CD4-positive, alpha-beta T cell (primary cell): ENCODE measurements around the gene ESYT1. TPM values are rescaled to one million over a fixed set of nuclear protein-coding genes. Genes with fewer than 3 reads are reported as not detected.

Source experiments
- ATAC-seq: fragments of 200-7000 bp; cut with Tn5 transposase; one replicate; pipeline ENCODE4 v1.10.0; 2022; ENCODE audit warnings: mild to moderate bottlenecking; ENCODE audit not compliant: poor library complexity
- CTCF ChIA-PET: fragments of 350-600 bp; sonication (Branson Sonifier 250); formaldehyde crosslinking; loops from one replicate; lab custom pipeline; 2021; ENCODE audit warnings: antibody characterized with exemption, inconsistent platforms; lab: Charles Lee
- POLR2A ChIA-PET: fragments of 350-600 bp; sonication (Branson Sonifier 250); formaldehyde crosslinking; loops from one replicate; lab custom pipeline; 2021; ENCODE audit warnings: antibody characterized with exemption, inconsistent platforms; lab: Charles Lee
- DNase-seq, 14 experiments: peaks; one replicate each; pipeline ENCODE4 v3.0.0-alpha.2; 2013 to 2020; ENCODE audit warnings: mixed read lengths in 2 of 14
- H3K27ac ChIP-seq, 2 donors: one replicate each; pipeline versions ENCODE4 v1.5.1 to v1.7.0; 2013; ENCODE audit warnings: low read length in 2 of 2, low read depth in 1 of 2, mild to moderate bottlenecking in 1 of 2
- H3K27me3 ChIP-seq, 2 experiments: 1 replicate in 1 of 2; 2 replicates in 1 of 2; pipeline versions ENCODE4 v1.6.1 to v1.7.0; 2013; ENCODE audit warnings: low read length in 2 of 2, control low read depth in 1 of 2, mild to moderate bottlenecking in 1 of 2, moderate library complexity in 1 of 2; ENCODE audit not compliant: insufficient read depth in 2 of 2, control insufficient read depth in 1 of 2
- H3K36me3 ChIP-seq: one replicate; pipeline ENCODE4 v1.6.1; 2013; ENCODE audit warnings: low read length, control low read depth; ENCODE audit not compliant: insufficient read depth
- H3K4me1 ChIP-seq: one replicate; pipeline ENCODE4 v1.6.1; 2013; ENCODE audit warnings: low read length, control low read depth; ENCODE audit not compliant: insufficient read depth
- H3K4me3 ChIP-seq: one replicate; pipeline ENCODE4 v1.5.1; 2013; ENCODE audit warnings: mild to moderate bottlenecking, low read length, moderate library complexity
- H3K9me3 ChIP-seq, 2 experiments: 1 replicate in 1 of 2; 2 replicates in 1 of 2; pipeline versions ENCODE4 v1.6.1 to v1.7.0; 2013; ENCODE audit warnings: low read length in 2 of 2, mild to moderate bottlenecking in 2 of 2, control low read depth in 1 of 2, moderate library complexity in 1 of 2; ENCODE audit not compliant: control insufficient read depth in 1 of 2, insufficient read depth in 1 of 2
- H3K27ac Mint-ChIP-seq: one replicate; pipeline ENCODE4 v1.8.0; 2020; ENCODE audit warnings: mixed read lengths
- H3K27me3 Mint-ChIP-seq: one replicate; pipeline ENCODE4 v1.8.0; 2021; ENCODE audit warnings: mixed read lengths
- H3K36me3 Mint-ChIP-seq: one replicate; pipeline ENCODE4 v1.8.0; 2021; ENCODE audit warnings: low read depth, mixed read lengths
- H3K4me1 Mint-ChIP-seq: one replicate; pipeline ENCODE4 v1.8.0; 2021; ENCODE audit warnings: low read depth, mixed read lengths
- H3K4me3 Mint-ChIP-seq: one replicate; pipeline ENCODE4 v1.8.0; 2020; ENCODE audit warnings: mild to moderate bottlenecking, mixed read lengths
- H3K9me3 Mint-ChIP-seq: one replicate; pipeline ENCODE4 v1.8.0; 2020; ENCODE audit warnings: mixed read lengths
- intact Hi-C, 2 experiments: fragments of 100-400 bp; cut with DNase I in 1 of 2; cut with micrococcal nuclease in 1 of 2; formaldehyde crosslinking; loops; one replicate each; pipeline versions ENCODE4 v1.15.1 to v1.9.0; 2023 to 2025; cut with DNase I, micrococcal nuclease
- total RNA-seq, 174 experiments: library from RNA in 2 of 174; stranded (reverse) in 2 of 174; gene quantifications; one replicate each; pipeline ENCODE4 v1.2.3 and lab custom pipeline; 2021 to 2026
- TF ChIP-seq, protein P1 (sequence below): fragments of 200-600 bp; IDR thresholded peaks from one replicate; pipeline ENCODE4 v1.8.0; 2022; ENCODE audit warnings: antibody characterized with exemption, mild to moderate bottlenecking

Gene ESYT1
- total RNA-seq, 2 experiments from 2014 or later: 88.5 to 90.3 TPM

- Mint-ChIP-seq H3K36me3 (peaks cover 48% of the 10 kb centered on the region), H3K9me3 (no peaks in the 10 kb centered on the region), H3K27ac (peak overlapping the region; percentile 99), H3K4me3 (peak overlapping the region; percentile 99), H3K4me1 (peaks cover 46% of the 10 kb centered on the region), H3K27me3 (peaks cover 5% of the 10 kb centered on the region)
- POLR2A ChIA-PET: interaction anchor here (0.6 to 4.1 kb wide), 40 partner anchors 9 to 451 kb away, joined by 3 to 116 read pairs (median 5); partner anchors contain the start of genes ANKRD52, CNPY2, COQ10A and ESYT1
- CTCF ChIA-PET: interaction anchor here (0.6 to 4.7 kb wide), 40 partner anchors 9 to 452 kb away, joined by 3 to 138 read pairs (median 5); partner anchors contain the start of genes ANKRD52, CNPY2, ERBB3 and ESYT1
- TF ChIP-seq, protein P1, sequence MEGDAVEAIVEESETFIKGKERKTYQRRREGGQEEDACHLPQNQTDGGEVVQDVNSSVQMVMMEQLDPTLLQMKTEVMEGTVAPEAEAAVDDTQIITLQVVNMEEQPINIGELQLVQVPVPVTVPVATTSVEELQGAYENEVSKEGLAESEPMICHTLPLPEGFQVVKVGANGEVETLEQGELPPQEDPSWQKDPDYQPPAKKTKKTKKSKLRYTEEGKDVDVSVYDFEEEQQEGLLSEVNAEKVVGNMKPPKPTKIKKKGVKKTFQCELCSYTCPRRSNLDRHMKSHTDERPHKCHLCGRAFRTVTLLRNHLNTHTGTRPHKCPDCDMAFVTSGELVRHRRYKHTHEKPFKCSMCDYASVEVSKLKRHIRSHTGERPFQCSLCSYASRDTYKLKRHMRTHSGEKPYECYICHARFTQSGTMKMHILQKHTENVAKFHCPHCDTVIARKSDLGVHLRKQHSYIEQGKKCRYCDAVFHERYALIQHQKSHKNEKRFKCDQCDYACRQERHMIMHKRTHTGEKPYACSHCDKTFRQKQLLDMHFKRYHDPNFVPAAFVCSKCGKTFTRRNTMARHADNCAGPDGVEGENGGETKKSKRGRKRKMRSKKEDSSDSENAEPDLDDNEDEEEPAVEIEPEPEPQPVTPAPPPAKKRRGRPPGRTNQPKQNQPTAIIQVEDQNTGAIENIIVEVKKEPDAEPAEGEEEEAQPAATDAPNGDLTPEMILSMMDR: no peak
- H3K4me1 ChIP-seq: peaks cover 33% of the 10 kb centered on the region
- H3K9me3 ChIP-seq: no peaks in the 10 kb centered on the region
- H3K36me3 ChIP-seq: peaks cover 18% of the 10 kb centered on the region
- intact Hi-C loops: loop anchor here (2.0 to 5.0 kb wide), 9 partner anchors 29 to 448 kb away; partner anchors contain the start of genes MYL6B (in 2 of the 2), ANKRD52 (in 1 of the 2), GDF11 (in 1 of the 2) and ZC3H10 (in 1 of the 2)
- ATAC-seq (peak; percentile 28), DNase-seq (peak; percentile 45 to 89 (median 66))
- peak overlapping the region; percentile 96 for H3K4me3 ChIP-seq
- H3K27me3 ChIP-seq: no peaks in the 10 kb centered on the region
- peak overlapping the region; percentile 87 to 93 for H3K27ac ChIP-seq
Observed at GRCh38 chr12:56189918-56190694, 62.0 kb downstream of the ESYT1 start.

- Mint-ChIP-seq H3K4me3 (peak overlapping the region; percentile 99), H3K4me1 (peaks cover 46% of the 10 kb centered on the region), H3K9me3 (no peaks in the 10 kb centered on the region), H3K36me3 (peaks cover 44% of the 10 kb centered on the region), H3K27ac (peak overlapping the region; percentile 99), H3K27me3 (peaks cover 5% of the 10 kb centered on the region)
- TF ChIP-seq, protein P1: no peak
- ATAC-seq: no peak
- no peak for DNase-seq
- Histone ChIP-seq H3K27ac (peak overlapping the region; percentile 87 to 93), H3K27me3 (no peaks in the 10 kb centered on the region), H3K4me1 (peaks cover 33% of the 10 kb centered on the region), H3K4me3 (peak overlapping the region; percentile 96), H3K36me3 (peaks cover 13% of the 10 kb centered on the region), H3K9me3 (no peaks in the 10 kb centered on the region)
- intact Hi-C loops: loop anchor here in 1 of 2 experiments (1.0 to 2.0 kb wide), 4 partner anchors 34 to 144 kb away; partner anchors contain the start of genes ANKRD52 and NABP2
- ChIA-PET CTCF (interaction anchor here (2.3 to 4.7 kb wide), 3 partner anchors 32 to 144 kb away, joined by 18 to 138 read pairs (median 31); partner anchors contain the start of genes ESYT1, NABP2 and RNF41), POLR2A (interaction anchor here (1.4 to 4.1 kb wide), 7 partner anchors 17 to 74 kb away, joined by 3 to 116 read pairs (median 6); partner anchors contain the start of genes ESYT1, MYL6, RPL41 and ZC3H10)
Observed at GRCh38 chr12:56190695-56191155, 62.7 kb downstream of the ESYT1 start.

DNA sequence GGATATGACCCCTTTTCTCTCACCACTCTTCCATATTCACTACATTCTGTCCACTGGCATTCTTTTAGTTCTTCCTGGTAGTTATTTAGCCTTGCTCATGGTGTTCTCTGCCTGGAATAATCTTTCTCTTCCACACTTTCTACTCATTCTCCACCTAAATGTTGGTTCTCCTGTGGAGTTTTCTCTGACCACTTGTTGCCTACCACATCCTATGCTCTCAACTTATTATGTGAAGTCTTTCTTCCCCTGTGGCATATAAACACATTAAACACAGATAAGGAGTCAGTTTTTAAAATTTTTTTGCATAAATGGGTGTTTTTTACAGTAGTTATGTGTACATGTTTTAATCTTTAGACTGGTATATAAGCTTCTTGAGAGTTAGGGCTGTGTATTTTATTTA, 64.5 kb downstream of the ESYT1 start:
- Histone ChIP-seq H3K27ac (no peak overlapping the region), H3K9me3 (no peaks in the 10 kb centered on the region), H3K36me3 (no peaks in the 10 kb centered on the region), H3K4me3 (no peak overlapping the region), H3K4me1 (peaks cover 27% of the 10 kb centered on the region), H3K27me3 (no peaks in the 10 kb centered on the region)
- ATAC-seq (no peak), DNase-seq (no peak)
- ChIA-PET POLR2A (interaction anchor here (1.6 to 1.9 kb wide), 3 partner anchors 29 to 76 kb away, joined by 4 to 6 read pairs (median 4); partner anchors contain the start of genes ESYT1, RNF41 and RPL41), CTCF (interaction anchor here (2.7 kb wide), 1 partner anchor 30 kb away, joined by 8 read pairs; the partner anchor contains the start of gene RNF41)
- intact Hi-C loops: loop anchor here (2.0 kb wide), 3 partner anchors 272 to 310 kb away; no protein-coding TSS in a partner anchor
- Mint-ChIP-seq H3K4me1 (peaks cover 39% of the 10 kb centered on the region), H3K9me3 (no peaks in the 10 kb centered on the region), H3K36me3 (peaks cover 28% of the 10 kb centered on the region), H3K4me3 (peak overlapping the region; percentile 74), H3K27me3 (peaks cover 5% of the 10 kb centered on the region), H3K27ac (peak overlapping the region; percentile 76)
- TF ChIP-seq, protein P1: no peak
